K562 (cell line): ENCODE results near the gene MSGN1. TPM values are rescaled to one million over a fixed set of nuclear protein-coding genes. Genes with fewer than 3 reads are reported as not detected.

Source experiments
- HIVEP1 ChIP-seq: fragments of 250-450 bp; sonication (Bioruptor Pico); IDR thresholded peaks from 2 replicates; pipeline ENCODE4 v1.4.0; 2020; ENCODE audit warnings: mild to moderate bottlenecking
- NRF1 ChIP-seq, 2 experiments: fragments of 450-650 bp; IDR thresholded peaks in 1 of 2; conservative IDR thresholded peaks in 1 of 2; 2 replicates each; pipeline ENCODE4 v1.6.1; 2014; ENCODE audit warnings: mild to moderate bottlenecking in 2 of 2
- TCF7L2 ChIP-seq: fragments of 150-350 bp; IDR thresholded peaks from 2 replicates; pipeline ENCODE4 v1.6.1; 2016; ENCODE audit warnings: low read depth, mild to moderate bottlenecking, low read length, moderate library complexity
- ZNF77 ChIP-seq: fragments of 250-450 bp; sonication (Bioruptor Pico); IDR thresholded peaks from 2 replicates; pipeline ENCODE4 v1.5.0; 2020
- polyA plus RNA-seq, 8 experiments: library from polyadenylated mRNA; depleted of rRNA in 4 of 8; stranded (reverse) in 5 of 8; unstranded in 3 of 8; fragments of >200 nt; fragmentation: Nextera tagmentation in 2 of 8; fragmentation: Illumina TruSeq in 1 of 8; extraction: Ambion mirVana in 2 of 8; extraction: Trizol in 1 of 8; gene quantifications; 2 replicates each; pipeline versions ENCODE4 v1.2.1 to v1.2.3, GENCODE V29; 2011 to 2014; ENCODE audit warnings: inconsistent platforms in 1 of 8, missing spikeins in 1 of 8
- total RNA-seq, 7 experiments: library from RNA; depleted of rRNA in 6 of 7; stranded (reverse); fragments of >200 nt in 6 of 7; fragmentation: Illumina TruSeq in 2 of 7; extraction: Trizol in 2 of 7; gene quantifications; 2 replicates each; pipeline versions ENCODE4 v1.2.1 to v1.2.3, GENCODE V29; 2011 to 2021; ENCODE audit warnings: low replicate concordance in 1 of 7
- TF ChIP-seq, protein P1 (sequence below): sonication (generic); formaldehyde crosslinking; IDR thresholded peaks from 2 replicates; pipeline ENCODE4 v1.8.0; 2022; ENCODE audit warnings: mild to moderate bottlenecking, missing genetic modification reagents, borderline replicate concordance
- TF ChIP-seq, protein P2 (sequence below): IDR thresholded peaks from 3 replicates; pipeline ENCODE4 v1.6.1; 2011; ENCODE audit warnings: borderline replicate concordance, mild to moderate bottlenecking; ENCODE audit not compliant: insufficient read length, insufficient read depth
- TF ChIP-seq, protein P3 (sequence below): fragments of 450-650 bp; IDR thresholded peaks from 2 replicates; pipeline ENCODE4 v1.6.1; 2016; ENCODE audit warnings: mild to moderate bottlenecking, moderate library complexity
- TF ChIP-seq, protein P4 (sequence below): fragments of 250-450 bp; sonication (Bioruptor Pico); IDR thresholded peaks from 2 replicates; pipeline ENCODE4 v1.6.1; 2021; ENCODE audit warnings: mild to moderate bottlenecking

Gene MSGN1
- total and polyA plus RNA-seq, 9 of the 15 experiments (the other 6 are each of a cell fraction or from before 2014, with no cell fraction given), result not detected

DNA sequence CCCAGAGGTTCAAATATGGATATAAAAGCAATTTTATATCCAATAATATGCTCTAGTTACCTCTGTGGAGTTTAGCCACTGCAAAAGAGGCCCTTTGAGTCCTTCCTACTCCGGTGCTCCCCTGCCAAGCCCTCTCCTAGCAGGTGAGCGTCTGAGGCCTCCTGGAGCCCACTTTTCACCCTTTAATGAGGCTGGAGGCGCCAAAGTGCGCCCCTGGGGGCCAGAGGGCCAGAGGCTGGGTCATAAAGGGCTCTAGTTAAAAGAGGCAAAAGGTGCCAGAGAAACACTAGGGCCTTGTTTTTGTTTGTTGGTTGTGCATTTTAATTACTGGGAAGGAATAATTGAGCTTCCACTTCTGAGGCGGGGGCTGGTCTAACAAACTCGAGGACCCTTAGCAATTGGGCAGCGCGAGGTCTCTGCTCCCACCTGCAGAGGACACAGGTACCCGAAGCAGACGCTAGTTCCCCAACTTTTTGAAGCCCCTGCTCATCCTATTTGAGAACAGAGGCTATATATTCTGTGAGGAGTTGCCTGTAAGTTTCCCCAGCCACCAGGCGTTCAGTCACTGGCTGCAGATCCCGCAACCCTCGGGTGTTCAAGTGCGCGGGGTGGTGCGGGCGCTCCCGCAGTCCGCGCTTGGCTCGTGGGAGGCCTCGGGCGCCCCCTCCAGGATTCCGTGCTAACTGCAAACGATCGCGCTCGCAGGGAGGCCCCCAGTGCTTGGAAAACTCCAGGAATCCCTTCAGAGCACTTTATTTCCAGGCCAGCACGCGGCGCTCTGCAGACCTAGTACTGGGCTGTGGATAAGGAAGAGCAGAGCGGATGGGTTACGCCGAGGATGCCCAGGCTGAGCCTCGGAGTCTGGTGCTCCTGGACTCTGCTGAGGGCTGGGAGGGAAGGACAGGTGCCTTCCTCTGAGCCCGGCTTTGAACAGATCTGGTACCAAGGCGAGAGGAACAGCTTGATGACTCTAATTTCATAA, 14.1 kb downstream of the MSGN1 start (continued):
- TF ChIP-seq, protein P1, sequence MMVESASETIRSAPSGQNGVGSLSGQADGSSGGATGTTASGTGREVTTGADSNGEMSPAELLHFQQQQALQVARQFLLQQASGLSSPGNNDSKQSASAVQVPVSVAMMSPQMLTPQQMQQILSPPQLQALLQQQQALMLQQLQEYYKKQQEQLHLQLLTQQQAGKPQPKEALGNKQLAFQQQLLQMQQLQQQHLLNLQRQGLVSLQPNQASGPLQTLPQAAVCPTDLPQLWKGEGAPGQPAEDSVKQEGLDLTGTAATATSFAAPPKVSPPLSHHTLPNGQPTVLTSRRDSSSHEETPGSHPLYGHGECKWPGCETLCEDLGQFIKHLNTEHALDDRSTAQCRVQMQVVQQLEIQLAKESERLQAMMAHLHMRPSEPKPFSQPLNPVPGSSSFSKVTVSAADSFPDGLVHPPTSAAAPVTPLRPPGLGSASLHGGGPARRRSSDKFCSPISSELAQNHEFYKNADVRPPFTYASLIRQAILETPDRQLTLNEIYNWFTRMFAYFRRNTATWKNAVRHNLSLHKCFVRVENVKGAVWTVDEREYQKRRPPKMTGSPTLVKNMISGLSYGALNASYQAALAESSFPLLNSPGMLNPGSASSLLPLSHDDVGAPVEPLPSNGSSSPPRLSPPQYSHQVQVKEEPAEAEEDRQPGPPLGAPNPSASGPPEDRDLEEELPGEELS (CRISPR knock-in tag), result no peak
- TF ChIP-seq TCF7L2, result no peak
- TF ChIP-seq, protein P2, sequence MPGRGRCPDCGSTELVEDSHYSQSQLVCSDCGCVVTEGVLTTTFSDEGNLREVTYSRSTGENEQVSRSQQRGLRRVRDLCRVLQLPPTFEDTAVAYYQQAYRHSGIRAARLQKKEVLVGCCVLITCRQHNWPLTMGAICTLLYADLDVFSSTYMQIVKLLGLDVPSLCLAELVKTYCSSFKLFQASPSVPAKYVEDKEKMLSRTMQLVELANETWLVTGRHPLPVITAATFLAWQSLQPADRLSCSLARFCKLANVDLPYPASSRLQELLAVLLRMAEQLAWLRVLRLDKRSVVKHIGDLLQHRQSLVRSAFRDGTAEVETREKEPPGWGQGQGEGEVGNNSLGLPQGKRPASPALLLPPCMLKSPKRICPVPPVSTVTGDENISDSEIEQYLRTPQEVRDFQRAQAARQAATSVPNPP, result no peak
- TF ChIP-seq, protein P3, sequence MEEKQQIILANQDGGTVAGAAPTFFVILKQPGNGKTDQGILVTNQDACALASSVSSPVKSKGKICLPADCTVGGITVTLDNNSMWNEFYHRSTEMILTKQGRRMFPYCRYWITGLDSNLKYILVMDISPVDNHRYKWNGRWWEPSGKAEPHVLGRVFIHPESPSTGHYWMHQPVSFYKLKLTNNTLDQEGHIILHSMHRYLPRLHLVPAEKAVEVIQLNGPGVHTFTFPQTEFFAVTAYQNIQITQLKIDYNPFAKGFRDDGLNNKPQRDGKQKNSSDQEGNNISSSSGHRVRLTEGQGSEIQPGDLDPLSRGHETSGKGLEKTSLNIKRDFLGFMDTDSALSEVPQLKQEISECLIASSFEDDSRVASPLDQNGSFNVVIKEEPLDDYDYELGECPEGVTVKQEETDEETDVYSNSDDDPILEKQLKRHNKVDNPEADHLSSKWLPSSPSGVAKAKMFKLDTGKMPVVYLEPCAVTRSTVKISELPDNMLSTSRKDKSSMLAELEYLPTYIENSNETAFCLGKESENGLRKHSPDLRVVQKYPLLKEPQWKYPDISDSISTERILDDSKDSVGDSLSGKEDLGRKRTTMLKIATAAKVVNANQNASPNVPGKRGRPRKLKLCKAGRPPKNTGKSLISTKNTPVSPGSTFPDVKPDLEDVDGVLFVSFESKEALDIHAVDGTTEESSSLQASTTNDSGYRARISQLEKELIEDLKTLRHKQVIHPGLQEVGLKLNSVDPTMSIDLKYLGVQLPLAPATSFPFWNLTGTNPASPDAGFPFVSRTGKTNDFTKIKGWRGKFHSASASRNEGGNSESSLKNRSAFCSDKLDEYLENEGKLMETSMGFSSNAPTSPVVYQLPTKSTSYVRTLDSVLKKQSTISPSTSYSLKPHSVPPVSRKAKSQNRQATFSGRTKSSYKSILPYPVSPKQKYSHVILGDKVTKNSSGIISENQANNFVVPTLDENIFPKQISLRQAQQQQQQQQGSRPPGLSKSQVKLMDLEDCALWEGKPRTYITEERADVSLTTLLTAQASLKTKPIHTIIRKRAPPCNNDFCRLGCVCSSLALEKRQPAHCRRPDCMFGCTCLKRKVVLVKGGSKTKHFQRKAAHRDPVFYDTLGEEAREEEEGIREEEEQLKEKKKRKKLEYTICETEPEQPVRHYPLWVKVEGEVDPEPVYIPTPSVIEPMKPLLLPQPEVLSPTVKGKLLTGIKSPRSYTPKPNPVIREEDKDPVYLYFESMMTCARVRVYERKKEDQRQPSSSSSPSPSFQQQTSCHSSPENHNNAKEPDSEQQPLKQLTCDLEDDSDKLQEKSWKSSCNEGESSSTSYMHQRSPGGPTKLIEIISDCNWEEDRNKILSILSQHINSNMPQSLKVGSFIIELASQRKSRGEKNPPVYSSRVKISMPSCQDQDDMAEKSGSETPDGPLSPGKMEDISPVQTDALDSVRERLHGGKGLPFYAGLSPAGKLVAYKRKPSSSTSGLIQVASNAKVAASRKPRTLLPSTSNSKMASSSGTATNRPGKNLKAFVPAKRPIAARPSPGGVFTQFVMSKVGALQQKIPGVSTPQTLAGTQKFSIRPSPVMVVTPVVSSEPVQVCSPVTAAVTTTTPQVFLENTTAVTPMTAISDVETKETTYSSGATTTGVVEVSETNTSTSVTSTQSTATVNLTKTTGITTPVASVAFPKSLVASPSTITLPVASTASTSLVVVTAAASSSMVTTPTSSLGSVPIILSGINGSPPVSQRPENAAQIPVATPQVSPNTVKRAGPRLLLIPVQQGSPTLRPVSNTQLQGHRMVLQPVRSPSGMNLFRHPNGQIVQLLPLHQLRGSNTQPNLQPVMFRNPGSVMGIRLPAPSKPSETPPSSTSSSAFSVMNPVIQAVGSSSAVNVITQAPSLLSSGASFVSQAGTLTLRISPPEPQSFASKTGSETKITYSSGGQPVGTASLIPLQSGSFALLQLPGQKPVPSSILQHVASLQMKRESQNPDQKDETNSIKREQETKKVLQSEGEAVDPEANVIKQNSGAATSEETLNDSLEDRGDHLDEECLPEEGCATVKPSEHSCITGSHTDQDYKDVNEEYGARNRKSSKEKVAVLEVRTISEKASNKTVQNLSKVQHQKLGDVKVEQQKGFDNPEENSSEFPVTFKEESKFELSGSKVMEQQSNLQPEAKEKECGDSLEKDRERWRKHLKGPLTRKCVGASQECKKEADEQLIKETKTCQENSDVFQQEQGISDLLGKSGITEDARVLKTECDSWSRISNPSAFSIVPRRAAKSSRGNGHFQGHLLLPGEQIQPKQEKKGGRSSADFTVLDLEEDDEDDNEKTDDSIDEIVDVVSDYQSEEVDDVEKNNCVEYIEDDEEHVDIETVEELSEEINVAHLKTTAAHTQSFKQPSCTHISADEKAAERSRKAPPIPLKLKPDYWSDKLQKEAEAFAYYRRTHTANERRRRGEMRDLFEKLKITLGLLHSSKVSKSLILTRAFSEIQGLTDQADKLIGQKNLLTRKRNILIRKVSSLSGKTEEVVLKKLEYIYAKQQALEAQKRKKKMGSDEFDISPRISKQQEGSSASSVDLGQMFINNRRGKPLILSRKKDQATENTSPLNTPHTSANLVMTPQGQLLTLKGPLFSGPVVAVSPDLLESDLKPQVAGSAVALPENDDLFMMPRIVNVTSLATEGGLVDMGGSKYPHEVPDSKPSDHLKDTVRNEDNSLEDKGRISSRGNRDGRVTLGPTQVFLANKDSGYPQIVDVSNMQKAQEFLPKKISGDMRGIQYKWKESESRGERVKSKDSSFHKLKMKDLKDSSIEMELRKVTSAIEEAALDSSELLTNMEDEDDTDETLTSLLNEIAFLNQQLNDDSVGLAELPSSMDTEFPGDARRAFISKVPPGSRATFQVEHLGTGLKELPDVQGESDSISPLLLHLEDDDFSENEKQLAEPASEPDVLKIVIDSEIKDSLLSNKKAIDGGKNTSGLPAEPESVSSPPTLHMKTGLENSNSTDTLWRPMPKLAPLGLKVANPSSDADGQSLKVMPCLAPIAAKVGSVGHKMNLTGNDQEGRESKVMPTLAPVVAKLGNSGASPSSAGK, result peak; percentile 25; the same call in 1 of the 2 replicates
- TF ChIP-seq ZNF77, result no peak
- TF ChIP-seq, protein P4, sequence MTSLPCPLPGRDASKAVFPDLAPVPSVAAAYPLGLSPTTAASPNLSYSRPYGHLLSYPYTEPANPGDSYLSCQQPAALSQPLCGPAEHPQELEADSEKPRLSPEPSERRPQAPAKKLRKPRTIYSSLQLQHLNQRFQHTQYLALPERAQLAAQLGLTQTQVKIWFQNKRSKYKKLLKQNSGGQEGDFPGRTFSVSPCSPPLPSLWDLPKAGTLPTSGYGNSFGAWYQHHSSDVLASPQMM (CRISPR knock-in tag), result no peak
- TF ChIP-seq HIVEP1 (CRISPR knock-in tag), result no peak
- peak; percentile 34 to 57; a peak in 2 of 4 replicates for TF ChIP-seq NRF1 (conservative IDR thresholded peaks at IDR 0.05 in 1 of 2, IDR thresholded peaks at IDR 0.05 in 1 of 2)
